D721Med (cell line): ENCODE data around the gene DLG4.
"Not testable (repeated sequence)": the region's sequence is repeated elsewhere in the genome, so short reads cannot be mapped to it uniquely, and the experiment has no call there.

Experiments
- DNase-seq: peaks from one replicate; pipeline ENCODE4 v3.0.0; 2011; ENCODE audit warnings: low spot score; ENCODE audit not compliant: insufficient read length
- FAIRE-seq: peaks from 2 replicates; lab custom pipeline; 2011; peaks lifted over from hg19 to GRCh38; lab: Jason Lieb, UNC
- CTCF ChIP-seq: IDR thresholded peaks from 2 replicates; pipeline ENCODE4 v1.5.1; 2012; ENCODE audit warnings: mild to moderate bottlenecking, control low read depth; ENCODE audit not compliant: insufficient read depth; ENCODE audit errors: missing control alignments

Gene DLG4

GRCh38 chr17:7173687-7174602 lies 45.7 kb downstream of the DLG4 start:
- DNase-seq: no peak
- FAIRE-seq: no peak
- no peak for TF ChIP-seq CTCF

- FAIRE-seq, DNase-seq: not testable (repeated sequence)
Measured at GRCh38 chr17:7172522-7173191, 47.0 kb downstream of the DLG4 start.

- DNase-seq: not testable (repeated sequence)
Measured at GRCh38 chr17:7169565-7169908, 50.1 kb downstream of the DLG4 start.

GRCh38 chr17:7168841-7169564 lies 50.6 kb downstream of the DLG4 start:
- not testable (repeated sequence) for FAIRE-seq

More at GRCh38 chr17:7169565-7169908, 50.1 kb downstream of the DLG4 start:
- FAIRE-seq: not testable (repeated sequence)

GRCh38 chr17:7167832-7168231 lies 51.8 kb downstream of the DLG4 start:
- FAIRE-seq (no peak), DNase-seq (no peak)
- no peak for TF ChIP-seq CTCF

More at GRCh38 chr17:7168841-7169564, 50.6 kb downstream of the DLG4 start:
- DNase-seq: not testable (repeated sequence)

GRCh38 chr17:7166873-7167272 lies 52.8 kb downstream of the DLG4 start:
- FAIRE-seq (no peak), DNase-seq (no peak)
- no peak for TF ChIP-seq CTCF

GRCh38 chr17:7159571-7159970 lies 60.1 kb downstream of the DLG4 start:
- not testable (repeated sequence) for FAIRE-seq, DNase-seq

GRCh38 chr17:7158424-7158823 lies 61.2 kb downstream of the DLG4 start:
- FAIRE-seq, DNase-seq: not testable (repeated sequence)

- FAIRE-seq (no peak), DNase-seq (no peak)
- no peak for TF ChIP-seq CTCF
Measured at GRCh38 chr17:7156342-7156940, 63.2 kb downstream of the DLG4 start.
